ENCODE data around the gene RAB26.
"Not testable (repeated sequence)": the region's sequence is repeated elsewhere in the genome, so short reads cannot be mapped to it uniquely, and the experiment has no call there.

RAB26 gene

GRCh38 chr16:2199095-2199494, 50.7 kb downstream of the RAB26 start:
- DNase-seq: no peak

- DNase-seq: no peak
These were observed 51.3 kb downstream of the RAB26 start for GRCh38 chr16:2199621-2200139.

- DNase-seq: no peak
These were observed 51.9 kb downstream of the RAB26 start for GRCh38 chr16:2200313-2200712.

GRCh38 chr16:2203119-2203688, 54.8 kb downstream of the RAB26 start:
- DNase-seq: not testable (repeated sequence)
